Natural killer cell (primary cell): ENCODE data around the gene CCDC81. TPM values are rescaled to one million over a fixed set of nuclear protein-coding genes. Genes with fewer than 3 reads are reported as not detected.

ENCODE experiments used
- ATAC-seq, 3 donors: fragments of 150-1000 bp in 2 of 3; fragments of 200-7000 bp in 1 of 3; cut with Tn5 transposase; 1 replicate in 1 of 3; 2 replicates in 2 of 3; pipeline ENCODE4 v1.10.0; 2021; ENCODE audit warnings: mild to moderate bottlenecking in 2 of 3, moderate library complexity in 2 of 3
- DNase-seq, 2 donors: peaks; one replicate each; pipeline versions ENCODE4 v3.0.0 to v3.0.0-alpha.2; 2013 to 2021; ENCODE audit warnings: mixed read lengths in 1 of 2
- H3K27ac ChIP-seq: one replicate; pipeline ENCODE4 v1.5.1; 2013; ENCODE audit warnings: mild to moderate bottlenecking, low read length
- H3K27me3 ChIP-seq: one replicate; pipeline ENCODE4 v1.6.1; 2013; ENCODE audit warnings: low read length; ENCODE audit not compliant: control insufficient read depth, insufficient read depth
- H3K36me3 ChIP-seq: one replicate; pipeline ENCODE4 v1.6.1; 2013; ENCODE audit warnings: low read length; ENCODE audit not compliant: control insufficient read depth, insufficient read depth
- H3K4me1 ChIP-seq: one replicate; pipeline ENCODE4 v1.6.1; 2013; ENCODE audit warnings: low read length; ENCODE audit not compliant: control insufficient read depth, insufficient read depth
- H3K4me3 ChIP-seq: one replicate; pipeline ENCODE4 v1.5.1; 2013; ENCODE audit warnings: low read length
- H3K9me3 ChIP-seq: one replicate; pipeline ENCODE4 v1.6.1; 2013; ENCODE audit warnings: low read length; ENCODE audit not compliant: control insufficient read depth, insufficient read depth
- H3K27ac Mint-ChIP-seq, 2 donors: one replicate each; pipeline ENCODE4 v1.8.0; 2022; ENCODE audit warnings: mild to moderate bottlenecking in 2 of 2, mixed read lengths in 2 of 2, moderate library complexity in 1 of 2
- H3K27me3 Mint-ChIP-seq, 2 donors: one replicate each; pipeline ENCODE4 v1.8.0; 2022; ENCODE audit warnings: low read depth in 2 of 2, mixed read lengths in 2 of 2
- H3K36me3 Mint-ChIP-seq: one replicate; pipeline ENCODE4 v1.8.0; 2022; ENCODE audit warnings: mixed read lengths
- H3K4me1 Mint-ChIP-seq, 2 donors: one replicate each; pipeline ENCODE4 v1.8.0; 2022; ENCODE audit warnings: mixed read lengths in 2 of 2
- H3K4me3 Mint-ChIP-seq: one replicate; pipeline ENCODE4 v1.8.0; 2022; ENCODE audit warnings: mild to moderate bottlenecking, moderate library complexity, mixed read lengths
- H3K9me3 Mint-ChIP-seq, 2 donors: one replicate each; pipeline ENCODE4 v1.8.0; 2022; ENCODE audit warnings: mixed read lengths in 2 of 2
- WGBS: methylation state at CpG from one replicate; pipeline ENCODE4 v1.1.7; 2013; ENCODE audit warnings: missing lambda C conversion rate; ENCODE audit not compliant: insufficient coverage; 5-methylcytosine and 5-hydroxymethylcytosine counted together
- intact Hi-C: fragments of 100-400 bp; cut with micrococcal nuclease; formaldehyde crosslinking; loops from one replicate; pipeline ENCODE4 v1.14.2; 2022
- total RNA-seq, 4 donors: library from RNA; stranded (reverse); fragments of 120-200 nt in 1 of 4; gene quantifications; one replicate each; pipeline versions ENCODE4 v1.2.3 to v1.2.4, GENCODE V29; 2013 to 2022
- TF ChIP-seq, protein P1 (sequence below): fragments of 200-600 bp; IDR thresholded peaks from one replicate; pipeline ENCODE4 v1.8.0; 2022; ENCODE audit warnings: antibody characterized with exemption

The CCDC81 gene
- total RNA-seq, 3 donors from 2014 or later (not counting 1 experiment from before 2014, with no cell fraction given), result 0.64 to 0.90 (median 0.77) TPM

DNA sequence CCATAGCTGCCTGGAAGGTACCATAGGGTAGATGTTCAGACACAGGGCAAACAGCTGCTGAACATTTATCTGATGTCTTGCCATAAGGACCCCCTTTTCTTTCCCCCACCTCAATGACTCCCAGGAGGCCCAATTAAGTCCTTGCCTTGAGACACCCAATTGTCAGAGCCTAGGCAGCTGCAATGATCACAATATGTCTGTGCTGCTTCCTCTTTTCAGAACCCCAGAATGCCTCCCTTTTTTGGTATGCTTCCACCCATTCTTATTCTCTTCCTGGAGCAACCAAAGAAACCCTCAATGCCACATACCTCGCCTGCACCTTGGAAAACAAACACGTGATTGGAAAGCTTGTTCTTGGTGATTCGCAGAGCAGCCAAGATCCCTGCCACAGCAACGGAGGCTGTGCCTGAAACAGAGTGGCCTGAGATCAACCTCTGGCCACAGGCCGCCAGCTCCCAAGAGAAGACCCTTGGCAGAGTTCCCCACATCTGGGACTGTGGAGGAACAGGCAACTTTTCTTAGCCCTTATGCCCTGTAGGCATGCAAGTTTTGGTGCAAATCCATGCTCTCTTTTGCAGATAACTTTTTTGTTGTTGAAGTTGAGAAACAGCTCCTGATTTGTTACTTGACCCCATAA, 75.4 kb downstream of the CCDC81 start:
- WGBS, result 92% methylated on average over 5 of the region's 5 CpGs
- Histone ChIP-seq H3K4me3 (no peak overlapping the region), H3K27me3 (no peaks in the 10 kb centered on the region), H3K27ac (no peak overlapping the region), H3K36me3 (no peaks in the 10 kb centered on the region), H3K9me3 (no peaks in the 10 kb centered on the region), H3K4me1 (peaks cover 19% of the 10 kb centered on the region)
- no peaks in the 10 kb centered on the region for H3K27me3 Mint-ChIP-seq
- no peak for ATAC-seq
- no peaks in the 10 kb centered on the region for H3K9me3 Mint-ChIP-seq
- intact Hi-C loops, result no loop called here
- no peak overlapping the region for H3K4me3 Mint-ChIP-seq
- no peak for DNase-seq
- no peaks in the 10 kb centered on the region for H3K36me3 Mint-ChIP-seq
- TF ChIP-seq, protein P1, sequence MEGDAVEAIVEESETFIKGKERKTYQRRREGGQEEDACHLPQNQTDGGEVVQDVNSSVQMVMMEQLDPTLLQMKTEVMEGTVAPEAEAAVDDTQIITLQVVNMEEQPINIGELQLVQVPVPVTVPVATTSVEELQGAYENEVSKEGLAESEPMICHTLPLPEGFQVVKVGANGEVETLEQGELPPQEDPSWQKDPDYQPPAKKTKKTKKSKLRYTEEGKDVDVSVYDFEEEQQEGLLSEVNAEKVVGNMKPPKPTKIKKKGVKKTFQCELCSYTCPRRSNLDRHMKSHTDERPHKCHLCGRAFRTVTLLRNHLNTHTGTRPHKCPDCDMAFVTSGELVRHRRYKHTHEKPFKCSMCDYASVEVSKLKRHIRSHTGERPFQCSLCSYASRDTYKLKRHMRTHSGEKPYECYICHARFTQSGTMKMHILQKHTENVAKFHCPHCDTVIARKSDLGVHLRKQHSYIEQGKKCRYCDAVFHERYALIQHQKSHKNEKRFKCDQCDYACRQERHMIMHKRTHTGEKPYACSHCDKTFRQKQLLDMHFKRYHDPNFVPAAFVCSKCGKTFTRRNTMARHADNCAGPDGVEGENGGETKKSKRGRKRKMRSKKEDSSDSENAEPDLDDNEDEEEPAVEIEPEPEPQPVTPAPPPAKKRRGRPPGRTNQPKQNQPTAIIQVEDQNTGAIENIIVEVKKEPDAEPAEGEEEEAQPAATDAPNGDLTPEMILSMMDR, result no peak
- peaks cover 6 to 15% of the 10 kb centered on the region in 2 donors for H3K4me1 Mint-ChIP-seq
- H3K27ac Mint-ChIP-seq, result no peak overlapping the region

DNA sequence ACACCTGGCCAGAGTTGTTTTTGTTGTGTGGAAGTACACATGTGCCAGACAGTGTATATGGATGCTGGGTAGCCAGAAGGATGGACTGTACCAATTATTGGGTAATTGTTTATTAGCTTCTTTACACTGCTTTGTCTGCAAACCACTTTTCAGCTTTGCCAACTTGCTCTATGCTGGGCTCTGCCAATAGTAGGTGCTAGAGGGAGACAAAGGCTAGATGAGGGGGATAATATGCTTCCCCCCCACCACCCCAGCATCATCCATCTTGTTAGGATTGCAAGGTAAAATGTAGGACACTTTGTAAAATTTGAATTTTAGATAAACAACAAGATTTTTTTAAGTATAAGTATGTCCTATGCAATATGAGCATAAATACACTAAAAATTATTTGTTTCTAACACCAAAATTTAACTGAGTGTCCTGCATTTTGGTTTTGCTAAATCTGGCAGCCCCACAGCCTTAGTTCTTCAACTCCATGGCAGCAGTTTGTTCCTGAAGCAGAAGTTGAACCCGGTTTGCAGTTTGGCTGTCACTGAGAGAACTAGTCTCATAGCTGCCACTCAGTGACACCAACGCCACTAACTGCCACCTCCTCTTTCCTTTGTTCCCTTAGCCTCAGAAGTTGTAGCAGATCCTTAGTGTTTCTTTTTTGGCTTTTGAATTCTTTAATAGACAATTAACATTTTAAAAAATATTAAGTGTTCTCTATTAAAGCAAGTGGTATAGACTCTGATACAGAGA, 78.8 kb downstream of the CCDC81 start:
- no peaks in the 10 kb centered on the region for H3K36me3 ChIP-seq
- peaks cover 7% of the 10 kb centered on the region for H3K4me1 ChIP-seq
- H3K9me3 Mint-ChIP-seq, result no peaks in the 10 kb centered on the region
- no peak overlapping the region for H3K27ac ChIP-seq
- H3K36me3 Mint-ChIP-seq, result no peaks in the 10 kb centered on the region
- ATAC-seq (no peak), DNase-seq (no peak)
- no peaks in the 10 kb centered on the region for H3K9me3 ChIP-seq
- peaks cover 8% of the 10 kb centered on the region in 2 donors for H3K4me1 Mint-ChIP-seq
- intact Hi-C loops, result no loop called here
- H3K27me3 Mint-ChIP-seq, result peaks cover 10 to 16% of the 10 kb centered on the region in 2 donors
- WGBS, result 7% methylated on average over 1 of the region's 2 CpGs
- no peaks in the 10 kb centered on the region for H3K27me3 ChIP-seq
- no peak overlapping the region for H3K27ac Mint-ChIP-seq
- H3K4me3 ChIP-seq, result no peak overlapping the region
- H3K4me3 Mint-ChIP-seq, result no peak overlapping the region
- TF ChIP-seq, protein P1, result no peak

DNA sequence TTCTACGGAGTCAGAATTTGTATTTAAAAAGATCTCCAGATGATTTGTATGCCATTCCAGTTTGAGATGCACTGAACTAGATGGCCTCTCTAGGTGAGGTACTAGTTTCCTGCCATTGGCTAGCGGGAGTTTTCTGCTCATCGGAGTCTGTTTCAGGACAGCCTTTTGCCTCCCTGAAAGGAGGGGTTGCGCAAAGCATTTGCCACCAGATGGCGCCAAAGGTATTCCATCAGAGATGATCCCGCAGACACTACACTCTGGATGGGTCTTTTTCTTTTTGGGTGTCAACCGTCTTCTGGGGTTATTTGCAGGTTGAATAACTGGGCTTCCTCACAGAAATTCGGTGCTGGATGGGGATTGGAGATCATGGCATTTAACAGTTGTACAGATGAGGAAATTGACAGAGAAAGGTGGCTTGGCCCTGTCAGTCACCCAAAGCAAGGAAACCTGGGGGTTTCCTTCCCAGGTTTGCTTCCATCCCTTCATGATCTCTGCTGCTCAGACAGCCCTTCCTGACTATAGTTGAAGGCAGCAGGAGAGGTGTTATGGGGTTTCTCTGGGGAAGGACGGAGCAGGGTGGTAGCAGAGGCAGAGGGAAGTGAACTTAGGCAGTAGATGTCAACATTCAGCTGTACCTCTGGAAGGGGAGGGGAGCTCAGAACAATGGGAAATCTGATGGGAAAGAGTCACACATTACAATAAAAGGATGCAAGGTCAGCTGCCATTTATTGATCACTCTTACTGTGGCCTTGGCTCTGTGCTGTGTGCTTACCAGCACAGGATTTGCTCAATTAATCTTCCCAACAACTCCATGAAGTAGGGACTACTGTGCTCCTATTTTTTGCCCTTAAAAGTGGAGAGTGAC, 81.6 kb downstream of the CCDC81 start:
- H3K4me3 ChIP-seq, result no peak overlapping the region
- H3K9me3 ChIP-seq, result no peaks in the 10 kb centered on the region
- Mint-ChIP-seq H3K9me3 (no peaks in the 10 kb centered on the region), H3K27me3 (peaks cover 10 to 17% of the 10 kb centered on the region in 2 donors), H3K36me3 (no peaks in the 10 kb centered on the region), H3K4me1 (peaks cover 8% of the 10 kb centered on the region in 2 donors), H3K27ac (peak overlapping the region in 1 of 2 donors; percentile 9), H3K4me3 (peak overlapping the region; percentile 35)
- peaks cover 7% of the 10 kb centered on the region for H3K4me1 ChIP-seq
- WGBS, result 27% methylated on average over 9 of the region's 9 CpGs
- peak; percentile 72 to 97 (median 91) for ATAC-seq
- H3K36me3 ChIP-seq, result no peaks in the 10 kb centered on the region
- intact Hi-C loops, result loop anchor here (1.0 to 2.0 kb wide), 4 partner anchors 115 to 462 kb away; no protein-coding TSS in a partner anchor
- TF ChIP-seq, protein P1, result peak; percentile 88
- no peaks in the 10 kb centered on the region for H3K27me3 ChIP-seq
- DNase-seq, result peak; percentile 74 to 85
- no peak overlapping the region for H3K27ac ChIP-seq
